BJ (cell line): ENCODE data around the gene SCUBE3. TPM values are rescaled to one million over a fixed set of nuclear protein-coding genes. Genes with fewer than 3 reads are reported as not detected.

Source experiments
- CTCF ChIA-PET: fragments of 350-600 bp; formaldehyde crosslinking; extraction: SDS; loops from one replicate; lab custom pipeline; 2021; ENCODE audit warnings: antibody characterized with exemption, inconsistent platforms; lab: Yijun Ruan, JAX
- POLR2A ChIA-PET: fragments of 300-600 bp; sonication (Branson Sonifier 250); formaldehyde crosslinking; extraction: SDS; loops from one replicate; lab custom pipeline; 2021; ENCODE audit warnings: antibody characterized with exemption; lab: Charles Lee
- DNase-seq: peaks from one replicate; pipeline ENCODE4 v3.0.0-alpha.2; 2011; ENCODE audit warnings: low read depth
- H3K27me3 ChIP-seq: 2 replicates; pipeline ENCODE4 v1.6.0; 2011; ENCODE audit warnings: low read length; ENCODE audit not compliant: control insufficient read depth, insufficient read depth
- H3K36me3 ChIP-seq: 2 replicates; pipeline ENCODE4 v1.5.1; 2011; ENCODE audit warnings: low read length; ENCODE audit not compliant: control insufficient read depth, insufficient read depth
- H3K4me3 ChIP-seq: 2 replicates; pipeline ENCODE4 v1.5.1; 2011; ENCODE audit warnings: low read depth, mild to moderate bottlenecking, control low read depth, low read length
- CTCF ChIP-seq: IDR thresholded peaks from 2 replicates; pipeline ENCODE4 v1.5.1; 2011; ENCODE audit warnings: low read depth, mild to moderate bottlenecking, control low read depth, inconsistent platforms, low read length, moderate library complexity; ENCODE audit not compliant: insufficient read depth
- polyA plus RNA-seq: library from polyadenylated mRNA; depleted of rRNA; stranded (reverse); fragments of >200 nt; gene quantifications from 2 replicates; pipeline ENCODE4 v1.2.3, GENCODE V29; 2011

The SCUBE3 gene
- polyA plus RNA-seq, 1 experiment, result 13.1 TPM

- no peak for DNase-seq
- ChIA-PET CTCF (interaction anchor here (0.8 to 8.1 kb wide), 5 partner anchors 10 to 238 kb away, joined by 3 to 83 read pairs (median 4); no protein-coding TSS in a partner anchor), POLR2A (no interaction called here)
- TF ChIP-seq CTCF, result no peak
- Histone ChIP-seq H3K27me3 (no peaks in the 10 kb centered on the region), H3K4me3 (no peak overlapping the region), H3K36me3 (peaks cover 3% of the 10 kb centered on the region)
These were observed 11.0 kb downstream of the SCUBE3 start for GRCh38 chr6:35224720-35225119.

- DNase-seq, result no peak
- CTCF ChIA-PET, result interaction anchor here (1.5 to 8.1 kb wide), 4 partner anchors 8 to 83 kb away, joined by 4 to 83 read pairs (median 6); no protein-coding TSS in a partner anchor
- H3K27me3 ChIP-seq, result no peaks in the 10 kb centered on the region
- peaks cover 4% of the 10 kb centered on the region for H3K36me3 ChIP-seq
- POLR2A ChIA-PET, result no interaction called here
- TF ChIP-seq CTCF, result no peak
- no peak overlapping the region for H3K4me3 ChIP-seq
These were observed 14.7 kb downstream of the SCUBE3 start for GRCh38 chr6:35228481-35228880.

- CTCF ChIA-PET, result interaction anchor here (1.5 to 8.1 kb wide), 7 partner anchors 9 to 243 kb away, joined by 3 to 83 read pairs (median 4); no protein-coding TSS in a partner anchor
- DNase-seq, result no peak
- no peak for TF ChIP-seq CTCF
- Histone ChIP-seq H3K4me3 (no peak overlapping the region), H3K27me3 (no peaks in the 10 kb centered on the region), H3K36me3 (peaks cover 4% of the 10 kb centered on the region)
- POLR2A ChIA-PET, result no interaction called here
These were observed 15.5 kb downstream of the SCUBE3 start for GRCh38 chr6:35229304-35229703.

GRCh38 chr6:35230498-35230897 lies 16.7 kb downstream of the SCUBE3 start:
- ChIA-PET CTCF (interaction anchor here (1.2 to 8.1 kb wide), 6 partner anchors 10 to 245 kb away, joined by 3 to 83 read pairs (median 4); no protein-coding TSS in a partner anchor), POLR2A (no interaction called here)
- DNase-seq, result no peak
- TF ChIP-seq CTCF, result no peak
- Histone ChIP-seq H3K27me3 (no peaks in the 10 kb centered on the region), H3K36me3 (peaks cover 4% of the 10 kb centered on the region), H3K4me3 (no peak overlapping the region)

GRCh38 chr6:35230950-35231349 lies 17.2 kb downstream of the SCUBE3 start:
- peaks cover 4% of the 10 kb centered on the region for H3K36me3 ChIP-seq
- no peak for DNase-seq
- CTCF ChIA-PET, result interaction anchor here (0.9 to 8.1 kb wide), 3 partner anchors 9 to 91 kb away, joined by 3 to 83 read pairs (median 14); no protein-coding TSS in a partner anchor

More at GRCh38 chr6:35230950-35231349, 17.2 kb downstream of the SCUBE3 start:
- POLR2A ChIA-PET, result no interaction called here
- Histone ChIP-seq H3K27me3 (no peaks in the 10 kb centered on the region), H3K4me3 (no peak overlapping the region)
- no peak for TF ChIP-seq CTCF
